ENCODE data around the gene PARP1.

The PARP1 gene

GRCh38 chr1:226404904-226405222 is 3.0 kb downstream of the PARP1 start:
- no peak for DNase-seq

- no peak for DNase-seq
These were observed 3.6 kb downstream of the PARP1 start for GRCh38 chr1:226404063-226404903.

- DNase-seq: no peak
These were observed 4.5 kb downstream of the PARP1 start for GRCh38 chr1:226403201-226404034.

GRCh38 chr1:226402739-226403165 is 5.1 kb downstream of the PARP1 start:
- DNase-seq: no peak

GRCh38 chr1:226401355-226402303 is 6.3 kb downstream of the PARP1 start:
- no peak for DNase-seq

- DNase-seq: no peak
These were observed 7.2 kb downstream of the PARP1 start for GRCh38 chr1:226400519-226401354.

GRCh38 chr1:226397955-226398636 is 9.8 kb downstream of the PARP1 start:
- DNase-seq: no peak

- no peak for DNase-seq
These were observed 10.6 kb downstream of the PARP1 start for GRCh38 chr1:226397011-226397926.

GRCh38 chr1:226395753-226396152 is 12.1 kb downstream of the PARP1 start:
- no peak for DNase-seq

GRCh38 chr1:226394462-226394861 is 13.4 kb downstream of the PARP1 start:
- DNase-seq: no peak

- no peak for DNase-seq
These were observed 17.2 kb downstream of the PARP1 start for GRCh38 chr1:226390681-226391080.

- DNase-seq: no peak
These were observed 19.8 kb downstream of the PARP1 start for GRCh38 chr1:226388131-226388530.

GRCh38 chr1:226384717-226385116 is 23.2 kb downstream of the PARP1 start:
- no peak for DNase-seq

GRCh38 chr1:226384040-226384439 is 23.9 kb downstream of the PARP1 start:
- no peak for DNase-seq

- DNase-seq: no peak
These were observed 25.9 kb downstream of the PARP1 start for GRCh38 chr1:226382030-226382429.

- no peak for DNase-seq
These were observed 26.5 kb downstream of the PARP1 start for GRCh38 chr1:226381226-226381998.

- no peak for DNase-seq
These were observed 29.8 kb downstream of the PARP1 start for GRCh38 chr1:226378071-226378470.

- DNase-seq: no peak
These were observed 31.6 kb downstream of the PARP1 start for GRCh38 chr1:226376300-226376699.

GRCh38 chr1:226373376-226373775 is 34.5 kb downstream of the PARP1 start:
- DNase-seq: no peak

Measured in activated CD4-positive, alpha-beta T cell treated with anti-CD3 and anti-CD28 coated beads, Interleukin-2, amount 50 U/mL, for 1 hour (primary cell).